GM19099 (cell line): ENCODE results near the gene C2CD2.

Experiments used
- POLR2A ChIP-seq: IDR thresholded peaks from 3 replicates; pipeline ENCODE4 v1.6.1; 2011; ENCODE audit warnings: low read depth; ENCODE audit not compliant: insufficient read length; ENCODE audit errors: extremely low read depth

Gene C2CD2

DNA sequence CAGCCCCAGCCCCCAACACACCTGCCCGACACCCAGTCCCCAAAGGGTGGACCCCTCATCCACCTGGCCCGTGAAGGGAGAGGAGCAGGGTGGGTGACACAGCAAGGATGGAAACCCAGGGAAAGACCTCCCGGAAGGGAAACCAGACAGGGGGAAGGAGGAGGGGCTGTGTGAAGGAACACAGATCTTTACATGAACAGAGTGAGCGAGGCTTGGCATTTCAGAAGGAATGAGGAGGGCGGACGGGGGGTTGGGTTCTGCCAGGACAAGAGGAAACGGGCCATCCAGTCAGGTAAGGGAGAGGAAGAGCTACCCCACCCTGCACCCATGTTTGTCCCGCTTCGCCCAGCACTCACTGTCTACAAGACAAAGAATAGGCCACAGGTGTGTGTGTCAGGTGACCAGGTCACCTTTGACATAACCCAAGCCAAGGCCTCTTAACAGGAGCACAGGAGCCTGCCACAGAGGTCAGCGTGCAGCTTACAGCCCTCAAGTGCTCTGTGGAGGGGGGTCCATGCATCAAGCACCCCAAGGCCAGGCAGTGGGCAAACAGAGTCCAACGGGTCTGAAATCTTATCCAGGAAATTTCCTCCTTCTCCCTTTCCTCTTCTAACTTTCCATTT lies 56.7 kb downstream of the C2CD2 start:
- TF ChIP-seq POLR2A = no peak

DNA sequence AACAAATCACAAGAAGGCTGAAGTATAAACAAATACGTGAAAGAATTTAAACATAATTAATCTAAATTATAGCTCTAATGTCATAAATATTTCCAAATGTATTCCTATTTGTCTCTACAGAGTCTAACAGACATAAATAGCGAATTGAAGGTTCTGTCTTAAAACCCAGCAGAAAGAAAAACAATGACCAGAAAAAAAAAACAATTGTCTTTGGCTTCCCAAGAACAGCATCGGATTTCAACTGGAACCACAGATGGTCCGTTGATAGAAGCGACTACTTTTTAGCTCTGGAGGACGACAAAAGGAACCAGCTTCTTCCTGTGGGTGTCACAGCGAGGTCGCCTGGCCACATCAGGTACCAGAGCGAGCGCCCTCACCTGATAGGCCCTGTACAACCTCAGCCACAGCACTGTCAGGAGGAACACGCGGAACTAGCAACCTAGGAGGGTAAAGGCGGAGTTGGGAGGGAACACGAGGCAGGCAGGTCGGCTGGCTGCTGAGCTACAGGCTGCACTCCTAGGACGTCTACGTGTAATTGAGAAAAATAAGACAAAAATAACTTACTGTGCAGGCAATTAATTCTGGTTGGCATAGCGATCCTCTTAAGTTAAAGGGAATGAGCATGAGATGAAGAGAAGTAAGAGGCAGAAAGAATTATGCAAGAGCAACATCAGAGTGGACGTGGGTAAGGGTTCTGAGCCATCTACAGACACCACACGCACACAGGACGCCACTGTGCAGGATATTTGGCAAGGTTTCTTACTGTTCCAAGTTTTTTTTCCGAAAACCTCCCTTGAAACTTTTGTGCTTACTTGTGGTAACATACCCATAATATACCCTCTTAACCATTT lies 58.0 kb downstream of the C2CD2 start:
- TF ChIP-seq POLR2A = no peak

DNA sequence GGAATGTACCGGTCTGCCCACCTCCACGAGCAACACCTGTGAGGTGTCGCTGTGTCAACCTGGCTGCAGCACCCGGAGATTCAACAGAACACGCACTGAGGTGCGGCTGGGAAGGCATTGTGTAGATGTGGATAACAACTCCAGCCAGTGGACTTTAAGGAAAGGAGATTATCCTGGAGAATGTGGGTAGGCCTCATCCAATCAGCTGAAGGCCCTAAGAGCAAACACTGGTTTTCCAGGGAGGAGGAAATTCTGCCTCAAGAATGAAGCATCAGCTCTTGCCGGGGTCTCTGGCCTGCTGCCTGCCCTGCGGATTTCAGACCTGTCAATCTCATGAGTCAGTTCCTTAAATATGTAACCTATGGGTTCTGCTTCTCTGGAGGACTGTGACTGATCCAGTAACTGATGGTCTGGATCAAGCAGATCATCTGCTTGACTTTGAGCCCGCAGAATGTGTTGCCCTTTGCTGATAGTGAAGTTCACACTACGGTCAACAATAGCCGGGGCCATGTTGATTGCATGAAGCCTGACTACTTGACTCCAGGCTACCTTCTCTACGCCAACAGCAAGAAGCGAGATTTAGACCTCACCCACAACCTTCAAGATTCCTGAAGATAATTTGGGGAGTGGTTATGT lies 58.8 kb downstream of the C2CD2 start:
- no peak for TF ChIP-seq POLR2A

DNA sequence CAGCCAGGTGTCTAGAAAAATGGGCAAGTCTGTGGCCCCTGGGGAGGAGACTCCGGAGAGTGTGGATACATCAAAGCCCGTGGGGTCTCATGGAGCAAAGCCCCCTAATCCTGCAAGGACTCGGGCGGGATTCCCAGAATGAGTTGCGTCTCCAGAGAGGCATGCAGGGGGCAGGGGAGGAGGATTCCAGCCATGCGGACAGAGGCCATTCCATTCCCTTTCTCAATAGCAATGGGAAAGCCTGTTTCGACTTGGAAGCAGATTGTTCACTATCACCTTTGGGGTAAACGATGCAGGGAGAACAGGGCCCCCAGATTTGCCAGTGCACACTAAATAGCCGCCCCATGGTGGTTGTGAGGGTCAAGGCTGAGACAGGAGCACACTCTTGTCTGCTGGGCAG lies 59.3 kb downstream of the C2CD2 start:
- TF ChIP-seq POLR2A = no peak

DNA sequence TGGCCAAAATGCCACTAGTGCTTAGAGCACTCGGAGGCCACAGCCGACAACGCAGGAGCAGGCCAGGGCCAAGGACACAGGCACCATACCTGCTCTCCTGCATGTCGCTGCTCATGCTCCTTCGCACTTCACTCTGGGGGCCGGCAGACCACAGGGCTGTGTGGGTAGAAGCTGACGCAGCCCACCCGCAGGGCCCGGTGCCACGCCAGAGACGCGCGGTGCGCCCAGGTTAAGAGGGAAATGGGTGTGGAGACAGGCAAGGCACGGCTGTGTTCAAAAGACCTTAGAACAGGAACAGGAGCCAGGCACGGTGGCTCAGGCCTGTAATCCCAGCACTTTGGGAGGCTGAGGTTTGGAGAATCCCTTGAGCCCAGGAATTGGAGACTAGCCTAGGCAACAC lies 61.1 kb downstream of the C2CD2 start:
- TF ChIP-seq POLR2A = no peak

DNA sequence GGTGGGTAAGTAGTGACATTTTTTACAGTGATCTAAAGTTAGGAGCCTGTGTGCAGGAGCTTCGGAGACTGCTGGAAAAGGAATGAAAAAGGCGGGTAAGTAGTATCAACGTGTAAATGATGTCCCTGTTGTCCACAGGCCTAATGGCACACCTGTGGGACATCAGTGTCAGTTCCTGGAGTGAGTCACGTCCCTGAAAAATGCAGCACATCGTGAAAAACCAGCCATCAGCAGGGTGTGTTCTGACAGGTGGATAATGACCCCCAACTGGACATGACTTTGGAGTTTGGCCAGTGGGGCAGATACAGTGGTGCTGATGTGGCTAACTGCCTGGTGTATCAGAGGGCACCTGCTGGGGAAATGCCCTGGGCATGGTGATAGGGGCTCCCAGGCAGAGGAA lies 62.7 kb downstream of the C2CD2 start:
- no peak for TF ChIP-seq POLR2A

DNA sequence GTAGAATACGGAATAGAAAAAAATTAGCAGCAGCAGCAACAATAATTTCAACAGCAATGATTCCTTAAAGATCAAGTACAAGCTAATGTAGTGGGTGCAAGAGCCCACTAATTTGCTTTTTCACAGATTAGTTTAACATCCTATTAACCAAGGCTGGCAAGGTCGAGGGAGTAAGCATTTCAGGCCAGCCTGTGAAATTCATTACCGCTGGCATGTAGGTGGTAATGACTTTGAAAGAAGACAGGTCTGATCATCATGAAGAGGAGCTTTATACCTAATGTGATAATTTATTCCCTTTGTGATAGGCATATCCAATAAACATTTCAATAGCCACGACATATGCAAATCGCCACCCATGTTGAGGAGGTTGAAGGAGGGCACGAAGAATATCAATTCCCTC lies 63.5 kb downstream of the C2CD2 start:
- TF ChIP-seq POLR2A = no peak

DNA sequence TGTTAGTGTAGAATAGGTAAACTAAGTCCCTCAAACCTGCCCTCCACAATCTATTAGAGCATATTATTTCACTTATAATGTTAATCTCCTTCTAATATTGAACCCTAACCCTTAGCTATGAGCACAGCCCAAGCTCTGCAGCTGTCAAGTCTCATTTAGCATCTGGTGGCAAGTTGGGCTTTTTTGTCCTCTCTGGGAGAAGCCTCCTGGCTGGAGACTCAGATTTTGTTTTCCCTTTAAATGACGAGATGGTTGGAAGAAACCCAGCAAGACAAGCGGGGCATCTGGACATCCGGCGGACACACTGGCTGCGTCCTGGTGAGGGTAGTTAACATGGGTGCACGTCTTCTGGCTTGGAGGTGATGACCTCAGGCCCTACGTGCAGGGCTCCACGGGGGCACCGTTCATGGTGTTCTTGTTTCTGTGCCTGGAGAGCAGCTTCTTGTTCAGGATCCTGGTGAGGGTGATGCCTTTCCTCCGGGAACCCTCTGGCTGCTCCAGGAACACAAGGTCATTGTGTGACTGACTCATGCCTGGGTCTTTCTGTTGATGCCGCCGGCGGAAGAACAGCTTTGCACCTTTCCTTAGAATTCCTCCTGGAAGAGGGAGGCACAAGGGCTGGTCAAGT lies 65.0 kb downstream of the C2CD2 start:
- TF ChIP-seq POLR2A = no peak

DNA sequence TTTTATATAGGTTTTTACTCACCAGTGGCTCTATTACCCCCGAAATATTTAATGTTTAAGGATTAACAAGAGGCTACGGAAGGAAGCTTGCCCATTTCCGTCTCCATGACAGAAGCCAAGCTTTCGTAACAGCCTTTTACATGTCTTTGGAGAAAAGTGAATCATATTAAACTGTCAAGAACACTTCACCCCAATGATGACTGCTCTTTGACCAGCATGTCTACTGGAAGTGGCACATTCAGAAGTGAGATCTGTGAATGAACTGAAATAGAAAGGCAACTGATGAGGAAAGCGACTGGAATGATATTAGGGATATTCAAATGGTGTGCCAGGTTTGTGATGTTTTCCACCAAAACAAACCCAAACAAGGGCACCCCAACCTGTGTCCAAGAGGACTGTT lies 66.2 kb downstream of the C2CD2 start:
- TF ChIP-seq POLR2A = no peak

DNA sequence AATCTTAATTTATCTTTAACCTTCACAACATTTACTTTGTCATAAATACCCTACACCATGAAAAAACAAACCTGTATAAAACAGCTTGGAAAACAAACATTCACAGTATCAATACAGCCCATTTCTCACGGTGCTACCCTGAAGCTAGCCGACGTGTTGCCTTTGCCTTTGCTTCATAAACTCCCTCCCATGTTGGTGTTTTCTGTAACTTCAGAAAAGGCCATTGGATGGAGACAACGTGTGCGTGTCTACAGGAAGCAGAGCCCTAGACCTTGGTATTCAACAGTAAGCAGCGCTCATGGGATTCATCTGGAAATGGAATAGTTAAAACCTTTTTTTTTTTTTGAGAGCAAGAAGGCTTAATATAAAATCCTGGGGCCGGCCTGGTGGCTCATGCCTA lies 67.5 kb downstream of the C2CD2 start:
- TF ChIP-seq POLR2A = no peak

DNA sequence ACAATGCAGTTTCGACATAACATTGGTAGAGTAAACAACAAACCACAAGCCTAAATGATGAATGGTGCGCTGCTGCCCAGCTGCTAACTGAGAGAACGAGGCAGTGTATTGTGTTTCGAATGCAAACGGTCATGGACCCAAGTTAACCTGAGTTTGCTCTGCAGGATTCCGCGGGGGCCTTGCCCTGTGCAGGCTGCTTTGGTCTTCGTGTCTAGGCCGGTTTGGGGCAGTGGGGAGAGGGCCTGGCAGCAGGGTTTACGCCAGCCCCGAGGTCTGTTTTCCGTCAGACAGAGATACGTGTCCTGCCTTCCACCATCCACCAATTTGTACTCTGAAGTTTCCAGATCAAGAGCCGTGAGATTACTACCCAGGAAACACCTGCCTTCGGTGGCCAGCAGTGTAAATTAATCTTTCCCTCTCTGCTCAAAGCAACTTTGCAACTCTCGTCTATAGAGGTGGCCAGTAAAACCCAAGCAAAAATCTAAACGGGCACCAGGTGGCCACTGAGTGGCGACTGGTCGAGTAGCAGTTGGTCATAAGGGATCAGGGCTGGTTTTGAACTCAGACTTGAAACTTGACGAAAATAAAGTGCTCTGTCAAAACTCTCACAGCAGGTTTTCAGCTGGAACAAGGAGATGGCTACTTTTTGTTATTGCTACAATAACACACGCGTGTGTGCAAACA lies 68.3 kb downstream of the C2CD2 start:
- TF ChIP-seq POLR2A = no peak

DNA sequence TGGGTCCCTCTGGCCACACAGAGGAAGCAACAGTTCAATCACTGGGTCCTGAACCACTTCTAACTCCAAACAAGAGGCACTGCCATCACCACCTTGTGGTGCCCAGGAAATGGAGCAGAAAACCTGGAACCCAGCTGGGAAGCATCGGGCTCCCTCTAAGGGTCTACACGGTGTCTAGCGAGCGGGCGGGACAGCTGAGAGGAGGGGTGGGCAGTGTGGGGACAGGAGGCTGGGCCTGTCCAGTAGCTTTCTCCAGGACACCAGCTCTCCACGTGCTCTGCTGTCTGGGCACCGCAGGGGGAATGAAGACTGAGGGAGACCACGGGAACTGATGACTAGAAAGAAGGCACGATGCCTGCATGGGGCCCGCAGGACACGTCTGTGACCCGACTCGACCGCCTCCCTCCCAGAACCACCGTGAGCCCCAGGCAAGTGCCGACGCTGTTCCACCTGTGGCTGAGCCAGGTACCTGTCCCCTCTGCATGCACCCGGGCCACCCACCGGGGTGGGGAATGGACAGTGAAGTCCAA lies 69.3 kb downstream of the C2CD2 start:
- TF ChIP-seq POLR2A = no peak

DNA sequence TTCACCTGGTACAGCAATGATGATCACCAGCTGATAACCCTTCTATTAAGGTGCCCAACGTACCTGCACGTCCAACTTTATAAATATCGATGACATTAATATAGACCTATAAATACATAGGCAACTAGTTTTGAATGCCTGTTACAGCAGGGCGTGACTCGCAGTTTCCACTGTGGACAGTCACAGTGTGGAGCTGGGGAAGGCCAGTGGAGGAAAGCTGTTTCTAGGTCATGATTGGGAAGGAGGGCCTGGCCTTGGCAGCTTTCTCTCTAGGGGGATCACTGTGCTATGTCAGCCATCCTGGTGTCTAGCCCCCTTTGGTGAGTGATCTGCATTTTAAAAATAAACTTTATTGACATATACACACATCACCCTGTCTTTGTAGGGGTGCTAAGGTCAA lies 70.2 kb downstream of the C2CD2 start:
- TF ChIP-seq POLR2A = no peak

DNA sequence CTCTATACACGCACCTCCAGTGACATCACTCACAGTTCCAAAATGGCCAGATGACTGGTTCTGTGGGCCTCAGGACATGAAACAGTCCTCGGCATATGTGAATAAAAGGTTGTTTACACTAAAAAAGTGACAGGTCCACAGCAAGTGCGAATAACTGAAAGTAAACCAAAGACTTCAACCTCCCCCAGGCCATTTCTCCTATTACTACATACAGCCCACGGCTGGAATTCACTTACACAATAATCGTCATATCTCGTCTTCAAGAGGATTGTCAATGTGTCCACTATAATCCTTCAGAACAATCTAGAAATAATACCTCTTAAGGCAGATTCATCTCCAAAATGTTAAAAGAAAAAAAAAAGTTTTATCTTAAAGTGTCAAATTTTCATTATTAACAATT lies 72.8 kb downstream of the C2CD2 start:
- TF ChIP-seq POLR2A = no peak

DNA sequence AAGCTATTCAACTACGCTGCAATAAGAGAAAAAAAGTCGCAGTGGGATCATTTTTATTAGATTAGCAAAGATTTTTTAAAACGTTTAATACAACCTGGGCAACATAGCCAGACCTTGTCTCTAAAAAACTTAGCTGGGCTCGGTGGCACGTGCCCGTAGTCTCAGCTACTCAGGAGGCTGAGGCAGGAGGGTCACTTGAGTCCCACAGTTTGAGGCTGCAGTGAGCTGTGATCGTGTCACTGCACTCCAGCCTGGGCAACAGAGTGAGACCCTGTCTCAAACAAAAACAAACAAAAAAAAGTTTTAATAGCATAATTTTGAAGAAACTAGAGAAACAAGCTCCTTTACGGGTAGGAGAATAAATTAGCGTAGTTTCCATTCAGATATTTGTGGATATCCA lies 73.7 kb downstream of the C2CD2 start:
- no peak for TF ChIP-seq POLR2A
